MV-4-11 (cell line): ENCODE results near the gene SCN3B.

Experiments
- DNase-seq: peaks from one replicate; lab custom pipeline; 2025; lab: John Stamatoyannopoulos, UW

SCN3B gene

GRCh38 chr11:123594921-123595320 is 59.5 kb downstream of the SCN3B start:
- peak; percentile 8 for DNase-seq

GRCh38 chr11:123594188-123594901 is 60.1 kb downstream of the SCN3B start:
- DNase-seq: no peak

- no peak for DNase-seq
These were observed 60.9 kb downstream of the SCN3B start for GRCh38 chr11:123593570-123593969.

DNA sequence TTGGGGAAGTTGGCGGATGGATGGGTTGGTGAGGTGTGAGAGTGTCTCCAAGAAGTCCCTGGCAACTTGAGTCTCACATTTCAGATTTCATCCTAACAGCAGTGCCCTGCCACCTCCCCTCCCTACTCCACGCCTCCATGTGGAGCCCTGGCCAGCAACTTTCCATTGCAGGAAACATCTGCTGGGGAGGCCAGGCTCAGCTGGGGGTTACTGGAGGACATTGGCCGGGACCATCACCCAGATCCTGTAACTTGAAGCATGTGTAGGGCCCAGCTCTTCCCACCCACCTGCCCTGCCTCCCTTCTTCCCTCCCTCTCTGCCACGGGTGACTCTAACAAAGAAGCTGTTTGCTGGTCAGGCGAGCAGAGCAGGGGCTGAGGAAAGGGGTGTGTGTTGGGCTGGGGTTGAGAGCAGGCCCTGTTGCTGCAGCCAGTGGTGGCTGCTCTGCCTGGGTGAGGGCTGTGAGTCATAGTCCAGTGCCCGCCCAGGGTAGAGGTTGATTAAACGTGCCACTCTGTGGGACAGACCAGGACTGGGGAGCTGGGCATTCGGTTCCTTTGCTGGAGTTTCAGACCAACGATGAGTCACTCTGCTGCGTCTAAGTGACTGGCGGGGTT is 64.0 kb downstream of the SCN3B start:
- DNase-seq: peak; percentile 84

- DNase-seq: no peak
These were observed 65.6 kb downstream of the SCN3B start for GRCh38 chr11:123588864-123589262.

DNA sequence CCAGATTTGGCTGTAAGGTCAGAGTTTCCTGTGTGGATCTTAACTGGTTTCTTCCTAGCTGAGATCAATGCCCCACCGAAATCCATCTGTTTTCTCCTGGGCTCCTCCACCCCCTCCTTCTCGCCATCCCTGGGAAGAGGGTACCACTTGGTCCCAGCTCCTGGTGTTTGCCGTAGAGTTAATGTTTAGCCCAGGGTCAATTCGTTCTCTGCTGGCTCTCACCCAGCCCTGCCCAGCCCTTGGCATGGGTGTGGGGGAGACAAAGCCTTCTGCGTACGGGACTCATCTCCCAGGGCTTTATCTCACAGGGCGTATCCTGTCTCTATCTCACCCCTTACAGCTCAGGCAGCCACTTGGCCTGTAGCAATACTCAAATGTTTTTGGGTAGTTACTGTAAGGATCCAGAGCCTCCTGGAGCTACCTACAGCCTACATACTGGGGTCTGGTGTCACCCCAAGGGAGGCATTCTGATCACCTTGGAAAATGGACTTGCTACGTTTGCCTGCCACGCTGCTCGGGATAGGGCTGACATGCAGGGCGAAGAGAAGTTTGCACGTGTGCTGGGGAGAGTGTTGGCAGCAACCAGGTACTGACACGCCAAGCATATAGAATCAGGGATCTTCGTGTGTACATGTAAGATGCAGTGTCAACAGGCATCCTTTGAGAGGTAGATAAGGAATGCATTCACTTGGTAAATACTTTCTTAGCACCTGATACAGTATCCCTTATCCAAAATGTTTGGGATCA is 66.1 kb downstream of the SCN3B start:
- no peak for DNase-seq

GRCh38 chr11:123587559-123587958 is 66.9 kb downstream of the SCN3B start:
- DNase-seq: no peak

DNA sequence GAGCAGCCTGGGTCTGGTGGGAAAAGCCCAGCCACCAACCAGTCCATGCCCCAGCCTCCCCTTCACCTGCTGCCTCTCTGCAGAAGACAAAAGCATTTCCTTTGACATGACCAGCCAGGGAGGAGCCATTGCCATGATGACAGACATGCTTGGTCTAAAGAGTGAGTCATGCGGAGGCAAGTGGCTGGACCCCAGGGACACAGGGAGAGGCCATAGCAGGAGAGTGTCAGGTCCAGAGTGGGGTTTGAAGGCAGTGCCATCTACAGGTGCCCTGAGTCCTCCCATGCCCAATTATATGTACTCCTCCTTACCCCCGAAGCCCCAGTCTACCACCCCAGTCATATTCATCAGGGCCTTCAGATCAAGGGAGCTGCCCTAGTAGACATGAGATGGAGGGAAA is 67.4 kb downstream of the SCN3B start:
- DNase-seq: no peak

DNA sequence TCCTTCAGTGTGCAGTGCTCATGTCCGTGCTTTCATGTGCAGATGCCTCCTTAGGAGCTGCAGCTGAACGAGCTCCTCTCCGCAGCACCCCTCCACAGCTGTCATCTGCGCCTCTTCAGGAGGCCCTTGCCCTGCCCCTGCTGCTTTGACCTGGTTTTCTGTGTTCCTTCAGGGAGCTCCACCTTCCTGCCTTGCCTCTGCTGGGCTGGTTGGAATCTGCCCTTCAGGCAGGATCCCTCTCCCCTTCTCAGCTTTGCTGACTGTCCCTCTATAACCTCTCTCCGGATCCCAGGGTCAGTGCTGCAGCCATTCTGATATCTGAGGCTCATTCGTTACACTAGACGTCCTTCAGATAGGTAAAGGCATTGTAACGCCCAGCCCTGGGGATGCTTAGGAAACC is 67.9 kb downstream of the SCN3B start:
- DNase-seq: no peak

- DNase-seq: peak; percentile 53
These were observed 68.7 kb downstream of the SCN3B start for GRCh38 chr11:123585706-123586105.

- no peak for DNase-seq
These were observed 69.2 kb downstream of the SCN3B start for GRCh38 chr11:123585206-123585605.

- DNase-seq: no peak
These were observed 69.7 kb downstream of the SCN3B start for GRCh38 chr11:123584737-123585136.

DNA sequence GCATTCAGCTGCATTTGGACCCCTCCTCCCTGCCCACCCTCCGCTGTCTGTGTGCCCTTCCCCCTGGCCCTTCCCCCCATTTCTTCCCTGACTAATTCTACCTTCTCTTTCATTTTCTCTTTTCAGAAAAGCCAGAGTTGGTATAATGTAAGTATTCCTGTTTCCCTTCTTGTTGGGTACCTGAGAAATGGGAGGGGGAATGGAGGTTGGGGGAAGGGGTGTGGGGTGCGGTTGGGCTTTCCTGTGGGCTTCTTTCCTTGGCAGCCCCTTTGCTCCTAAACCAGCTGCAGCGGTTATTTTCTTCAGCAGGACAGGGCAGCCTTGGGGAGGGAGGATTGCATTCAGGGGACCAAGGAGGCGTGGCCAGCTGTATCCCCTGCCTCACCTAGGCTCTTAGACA is 70.2 kb downstream of the SCN3B start:
- DNase-seq: no peak

DNA sequence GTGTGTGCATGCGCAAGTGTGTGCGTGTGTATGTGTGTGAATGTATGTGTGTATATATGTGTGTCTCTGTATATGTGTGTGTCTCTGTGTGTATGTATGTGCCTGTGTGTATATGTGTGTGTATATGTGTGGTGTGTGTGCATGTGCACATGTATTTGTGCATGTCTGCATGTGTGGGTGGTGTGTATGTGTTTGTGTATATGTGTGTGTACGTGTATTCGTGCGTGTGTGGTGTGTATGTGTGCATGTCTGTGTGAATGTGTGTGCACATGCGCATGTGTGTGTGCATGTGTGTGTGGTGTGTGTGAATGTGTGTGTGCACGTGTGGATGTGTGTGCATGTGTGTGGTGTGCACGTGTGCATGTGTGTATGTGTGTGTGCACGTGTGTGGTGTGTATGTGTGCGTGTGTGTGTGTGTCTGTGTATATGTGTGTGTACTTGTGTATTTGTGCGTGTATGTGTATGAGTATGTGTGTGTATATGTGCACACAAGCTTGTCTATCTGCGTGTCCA is 71.4 kb downstream of the SCN3B start:
- DNase-seq: no peak

DNA sequence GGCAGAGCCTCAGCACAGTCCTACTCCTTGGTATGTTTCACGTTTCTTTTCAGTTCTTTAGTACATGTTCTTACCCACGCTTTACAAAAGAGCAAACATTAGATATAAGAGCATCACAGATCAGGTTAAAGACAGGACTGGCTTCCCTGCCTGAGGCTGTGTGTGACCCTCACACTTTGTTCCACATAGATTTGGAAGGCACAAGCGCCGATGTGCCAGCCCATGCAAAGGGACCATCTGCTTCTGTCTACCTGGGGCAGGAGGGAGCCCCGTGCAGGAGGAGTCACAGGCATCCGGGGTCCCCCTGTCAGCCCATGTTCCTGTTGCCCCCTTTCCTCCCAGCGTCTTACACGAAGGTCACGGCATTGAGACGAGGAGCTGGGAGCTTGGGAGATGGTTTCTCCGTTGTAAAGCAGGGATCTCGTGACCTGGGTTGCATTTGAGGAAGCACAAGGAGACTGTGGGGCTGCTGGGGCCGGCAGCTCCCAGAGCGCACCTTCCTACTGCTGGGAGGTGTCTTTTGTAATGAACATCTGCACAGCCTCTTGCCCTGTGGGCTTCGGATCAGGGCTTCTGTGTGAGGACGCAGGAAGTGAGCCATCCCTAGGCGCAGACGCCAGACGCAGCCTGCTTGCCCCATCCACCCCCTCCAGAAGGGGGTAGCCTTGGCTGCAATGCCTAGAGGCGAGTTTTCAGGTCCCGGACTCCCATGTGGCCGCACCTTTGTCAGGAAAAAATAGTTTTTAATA is 72.6 kb downstream of the SCN3B start:
- no peak for DNase-seq

- no peak for DNase-seq
These were observed 73.7 kb downstream of the SCN3B start for GRCh38 chr11:123580557-123581275.

DNA sequence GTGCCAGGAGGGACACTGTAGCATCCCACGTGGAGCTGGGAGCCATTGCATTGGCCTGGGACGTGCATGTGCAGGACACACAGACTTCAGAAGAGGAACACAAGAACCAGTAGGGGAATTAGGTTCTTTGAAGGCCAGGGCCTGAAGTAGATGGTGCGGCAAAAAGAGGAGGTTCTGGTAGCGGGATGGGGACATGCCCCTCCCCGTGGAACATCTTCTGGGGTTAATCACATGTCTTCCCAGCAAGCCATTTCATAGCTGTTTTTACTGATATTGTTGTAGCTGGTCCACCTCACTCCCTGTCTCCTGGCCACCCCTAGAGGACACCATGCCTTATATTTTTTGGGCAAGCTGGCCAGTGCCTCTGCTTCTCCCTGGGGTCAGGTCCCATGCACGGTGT is 74.3 kb downstream of the SCN3B start:
- DNase-seq: no peak

DNA sequence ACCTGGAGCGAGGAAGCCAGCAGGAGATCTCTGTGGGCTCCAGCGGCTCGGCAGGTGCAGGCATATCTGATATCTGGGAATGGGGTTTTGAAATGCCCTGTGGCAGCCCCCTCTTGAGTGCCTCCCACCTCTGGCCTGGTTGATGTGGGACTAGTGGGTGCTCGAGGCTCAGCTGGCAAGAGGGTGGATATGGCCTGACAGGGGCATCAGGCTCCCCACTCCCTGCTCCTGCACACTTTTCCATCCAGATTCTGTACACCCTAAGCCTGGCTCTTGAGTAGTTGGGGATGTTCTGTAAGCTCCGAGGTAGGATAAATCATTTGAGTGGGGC is 75.0 kb downstream of the SCN3B start:
- no peak for DNase-seq
